AG08395 (cell line): ENCODE data around the gene NFKBIE.
A peak's percentile ranks its signal among the peaks of the same experiment; 100 is the strongest.
"Not testable (repeated sequence)": the region's sequence is repeated elsewhere in the genome, so short reads cannot be mapped to it uniquely, and the experiment has no call there.

ENCODE experiments used
- DNase-seq: peaks from one replicate; pipeline ENCODE4 v3.0.0; 2012; ENCODE audit warnings: mixed read lengths, low spot score

Gene NFKBIE

DNA sequence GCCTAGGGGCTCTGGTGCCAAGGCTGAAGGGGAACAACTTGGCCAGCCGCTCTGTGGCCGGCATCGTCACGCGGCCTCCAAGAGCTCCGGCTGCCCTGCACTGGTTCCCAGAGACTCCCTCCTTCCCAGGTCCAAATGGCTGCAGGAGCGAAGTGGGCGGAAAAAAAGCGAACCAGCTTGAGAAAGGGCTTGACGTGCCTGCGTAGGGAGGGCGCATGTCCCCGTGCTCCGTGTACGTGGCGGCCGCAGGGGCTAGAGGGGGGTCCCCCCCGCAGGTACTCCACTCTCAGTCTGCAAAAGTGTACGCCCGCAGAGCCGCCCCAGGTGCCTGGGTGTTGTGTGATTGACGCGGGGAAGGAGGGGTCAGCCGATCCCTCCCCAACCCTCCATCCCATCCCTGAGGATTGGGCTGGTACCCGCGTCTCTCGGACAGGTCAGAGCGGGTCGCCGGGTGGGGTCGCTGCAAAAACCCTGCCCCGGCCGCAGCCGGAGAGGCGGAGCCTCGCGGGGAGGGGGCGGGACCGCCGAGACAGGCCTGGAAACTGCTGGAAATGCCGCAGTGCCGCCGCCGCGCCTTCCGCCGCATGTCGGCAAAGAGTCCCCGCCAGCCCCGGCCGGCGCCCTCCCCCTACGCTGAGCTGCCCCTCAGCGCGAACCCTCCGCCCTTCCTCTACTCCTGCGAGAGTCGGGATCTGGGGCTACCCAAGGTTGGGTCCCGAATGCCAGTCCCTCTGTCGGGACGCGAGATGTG is 19.3 kb downstream of the NFKBIE start:
- peak; percentile 74 for DNase-seq

DNA sequence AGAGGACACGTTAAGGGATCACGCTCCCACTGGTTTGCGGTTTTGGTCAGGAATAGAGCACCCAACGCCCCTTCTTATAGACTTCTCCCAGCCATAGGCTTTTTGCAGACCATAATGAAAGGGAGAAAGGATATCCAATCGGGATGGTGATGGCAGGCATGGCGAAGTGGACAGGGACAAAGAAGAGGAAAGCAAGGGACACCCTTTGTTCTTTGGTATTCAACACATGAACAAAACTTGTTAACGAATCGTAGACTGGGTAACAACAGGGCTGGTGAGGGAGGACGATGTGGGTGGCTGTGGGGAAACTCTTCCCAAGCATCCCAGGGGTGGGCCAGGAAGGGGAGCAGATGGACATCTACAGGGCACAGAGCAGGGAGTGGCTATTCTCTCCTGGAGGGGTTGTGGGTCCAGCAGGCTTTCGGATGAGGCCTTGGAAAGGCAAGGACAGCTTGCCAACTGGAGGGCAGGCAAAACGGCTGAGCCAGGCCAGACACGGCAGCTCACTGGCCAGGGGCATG is 19.9 kb downstream of the NFKBIE start:
- no peak for DNase-seq

DNA sequence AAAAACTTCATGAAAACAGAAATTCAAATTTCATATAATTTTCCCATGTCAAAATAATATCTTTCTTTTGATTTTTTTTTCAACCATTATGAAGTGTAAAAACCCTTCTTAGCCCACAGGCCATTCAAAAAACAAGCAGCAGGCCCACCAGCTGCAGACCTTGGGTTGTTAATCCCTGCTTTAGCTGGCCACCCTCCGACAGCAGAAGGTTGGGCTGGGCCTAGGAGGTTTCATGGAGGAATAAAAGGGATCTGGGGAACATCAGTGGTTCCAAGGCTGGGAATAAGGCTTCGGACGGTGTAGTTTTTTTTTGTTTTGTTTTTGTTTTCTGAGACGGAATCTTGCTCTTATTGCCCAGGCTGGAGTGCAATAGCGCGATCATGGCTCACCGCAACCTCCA is 22.0 kb downstream of the NFKBIE start:
- DNase-seq = no peak

DNA sequence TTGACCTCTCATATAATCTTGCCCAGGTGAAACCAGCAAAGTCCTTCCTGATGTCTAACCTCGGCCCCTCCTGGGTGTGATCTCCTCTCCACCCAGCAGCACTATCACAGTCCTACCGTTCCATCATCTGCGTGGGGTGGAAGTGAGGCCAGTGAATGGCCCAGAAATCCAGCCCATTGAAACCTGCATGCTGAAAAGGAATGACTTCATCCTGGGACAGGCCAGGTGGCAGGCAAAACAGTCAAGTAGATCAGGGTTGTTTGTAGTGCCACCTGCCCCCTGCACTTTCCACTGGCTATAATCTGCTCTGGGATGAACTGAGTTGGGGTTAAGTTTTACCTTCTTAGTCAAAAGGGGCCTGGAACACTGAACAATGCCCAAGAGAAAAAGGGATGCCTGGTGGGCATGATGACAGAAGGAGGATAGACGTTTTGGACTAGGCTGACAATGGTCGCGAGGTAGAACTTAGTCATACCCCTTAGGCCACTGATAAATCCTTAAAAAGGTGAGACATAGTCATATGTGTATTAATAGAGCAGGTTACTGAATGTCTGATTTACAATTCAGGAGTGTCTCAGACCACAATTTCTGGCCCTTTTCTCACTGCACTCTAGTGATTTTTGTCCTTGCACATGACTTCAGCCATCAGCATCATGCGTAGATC is 26.5 kb downstream of the NFKBIE start:
- DNase-seq = no peak

DNA sequence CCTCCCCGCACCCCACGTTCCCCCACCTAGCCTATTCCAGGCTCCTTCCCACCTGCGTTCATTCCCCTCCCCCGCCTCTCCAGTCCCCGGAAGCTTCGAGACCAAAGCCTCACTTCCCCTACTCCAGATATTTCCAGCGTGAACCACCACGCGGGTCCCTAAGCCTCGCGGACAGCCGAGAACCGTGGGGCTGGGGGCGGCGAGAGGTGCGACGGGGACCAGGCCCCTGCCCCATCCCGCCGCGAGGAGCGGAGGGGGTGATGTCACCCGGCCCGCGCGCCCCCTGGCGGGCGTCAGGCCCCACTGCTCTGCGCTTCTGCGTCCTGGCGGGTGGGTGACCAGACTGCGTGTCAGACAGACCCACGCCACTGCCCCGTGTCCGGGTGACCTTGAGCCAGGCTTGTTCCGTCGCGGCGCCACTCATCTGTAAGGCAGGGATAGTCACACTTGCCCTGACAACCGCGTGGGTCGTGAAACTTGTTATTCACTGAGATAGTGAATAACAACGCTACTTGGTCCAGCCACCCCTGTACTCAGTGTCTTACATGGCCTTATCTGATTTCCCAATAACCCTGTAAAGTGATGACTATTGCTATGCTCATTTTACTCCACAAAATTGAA is 27.4 kb downstream of the NFKBIE start:
- peak; percentile 83 for DNase-seq

DNA sequence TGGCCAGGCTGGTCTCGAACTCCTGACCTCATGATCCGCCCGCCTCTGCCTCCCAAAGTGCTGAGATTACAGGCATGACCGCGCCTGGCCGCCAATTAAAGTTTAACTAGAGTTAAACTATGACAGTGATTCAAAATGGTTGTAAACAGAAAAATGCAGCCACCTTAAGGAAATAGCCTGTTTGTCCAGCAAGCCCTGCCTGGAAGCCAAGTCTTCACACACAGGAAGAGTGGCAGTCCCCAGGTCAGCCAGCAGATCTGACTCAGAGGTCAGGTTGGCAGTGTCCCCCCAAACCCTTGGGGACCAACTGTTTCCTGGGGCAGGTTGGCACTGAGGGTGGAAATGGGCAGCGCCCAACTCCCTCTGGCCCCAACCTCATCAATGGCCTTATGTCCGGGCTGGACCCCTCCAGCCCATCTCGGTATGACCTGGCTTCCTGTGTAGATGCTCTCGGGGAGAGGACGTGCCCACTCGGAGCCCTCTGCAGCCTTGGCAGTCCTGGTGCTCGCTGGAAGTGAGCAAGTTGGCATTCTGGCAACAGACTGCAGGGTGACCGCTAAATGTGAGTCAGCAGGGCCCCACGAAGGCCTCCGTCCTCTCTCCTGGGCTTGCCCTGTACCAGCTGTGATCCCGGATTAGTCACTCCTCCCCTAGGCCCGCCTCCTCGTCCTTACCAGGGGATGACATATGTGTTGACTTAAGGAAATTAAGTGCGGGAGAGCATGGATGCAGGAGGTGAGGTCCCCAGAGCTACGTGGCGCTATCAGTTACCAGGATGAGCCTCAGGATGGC is 28.1 kb downstream of the NFKBIE start:
- DNase-seq = peak; percentile 96

DNA sequence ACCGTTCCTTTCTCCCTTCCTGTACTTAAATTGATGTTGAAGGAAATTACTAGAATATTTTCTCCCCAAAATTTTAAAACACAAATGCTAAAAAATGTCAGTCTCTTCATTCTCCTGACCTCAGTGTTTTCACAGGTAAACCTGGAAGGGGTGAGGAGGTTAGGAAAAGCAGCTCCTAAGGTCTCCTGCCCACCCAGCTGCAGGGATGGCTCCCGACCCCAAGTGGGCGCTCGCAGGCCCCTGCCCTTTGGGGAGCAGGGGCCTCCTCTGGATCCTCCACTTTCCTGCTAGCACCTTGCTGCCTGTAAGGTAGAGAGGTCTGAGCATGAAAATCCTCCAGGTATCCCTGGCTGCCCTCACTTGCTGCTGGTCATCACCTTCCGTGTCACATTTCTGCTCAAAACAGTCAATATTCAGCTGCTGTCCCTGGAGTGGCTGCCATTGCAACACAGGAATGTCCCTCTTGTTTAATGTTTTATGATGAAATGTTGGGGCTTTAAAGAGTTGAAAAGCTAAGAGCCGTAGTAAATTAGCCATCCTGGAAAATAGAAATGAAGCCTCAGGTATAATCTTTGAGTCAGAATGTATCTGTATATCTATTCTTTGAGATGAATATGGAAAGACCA is 29.3 kb downstream of the NFKBIE start:
- no peak for DNase-seq

DNA sequence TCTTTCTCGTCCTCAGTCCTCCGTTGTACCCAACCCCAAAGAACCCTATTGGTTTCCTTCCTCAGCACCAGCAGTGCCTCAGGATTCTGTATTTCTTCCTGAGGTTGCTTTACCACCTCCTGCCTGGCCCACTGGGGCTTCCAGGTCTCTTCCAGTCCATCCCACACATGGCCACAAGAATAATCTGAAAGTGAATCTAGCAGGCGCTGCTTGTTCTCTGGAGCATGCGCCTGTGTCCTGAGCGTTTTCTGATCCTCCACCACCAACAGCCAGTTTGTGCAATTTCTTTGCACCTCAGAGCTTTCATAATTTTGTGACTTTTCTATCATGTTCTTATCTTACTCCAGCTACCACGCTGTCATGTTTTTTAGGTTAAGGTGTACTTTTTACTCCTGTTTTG is 30.1 kb downstream of the NFKBIE start:
- DNase-seq = no peak

DNA sequence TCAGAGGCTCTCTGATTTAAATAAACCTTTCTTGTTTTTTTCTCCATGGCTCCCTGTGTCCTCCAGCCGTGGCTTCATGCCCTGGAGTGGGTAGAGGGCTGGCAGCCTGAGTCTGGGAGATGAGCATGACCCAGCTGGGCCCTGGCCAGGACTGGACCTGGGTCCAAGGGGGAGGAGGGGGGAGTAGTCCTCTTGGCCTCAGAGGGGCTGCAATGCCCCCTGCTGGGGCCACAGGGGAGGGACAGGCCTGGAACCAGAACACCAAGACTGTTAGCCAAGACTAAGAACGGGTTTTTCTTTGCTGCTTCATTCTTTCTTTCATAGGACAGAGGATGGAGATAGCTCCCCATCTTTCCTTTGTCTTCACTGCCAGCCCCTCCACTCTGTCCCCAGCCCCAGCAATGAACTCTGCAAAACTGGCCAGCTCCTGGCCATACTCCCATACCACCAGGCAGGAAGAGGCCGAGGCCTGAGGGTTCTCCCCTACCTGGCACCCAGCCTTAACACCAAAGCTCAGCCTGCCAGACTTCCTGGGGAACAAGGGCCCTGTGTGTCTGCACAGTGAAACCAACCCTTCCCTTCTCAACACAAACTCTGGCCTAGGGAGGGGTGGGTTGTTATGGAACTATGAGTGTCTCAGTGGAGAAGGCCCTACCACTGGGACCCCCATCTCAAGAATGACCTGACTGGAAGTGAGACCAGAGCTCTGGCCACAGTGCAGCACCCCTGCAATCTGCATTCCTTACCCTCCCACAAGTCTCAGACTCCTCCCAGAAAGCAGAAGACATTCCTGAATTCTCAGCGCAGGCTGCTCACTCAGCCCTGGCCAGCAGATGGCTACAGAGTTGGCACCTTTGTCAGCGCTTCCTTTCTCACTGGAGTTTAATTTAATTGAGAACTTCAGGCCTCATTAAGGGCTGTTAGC is 31.0 kb downstream of the NFKBIE start:
- peak; percentile 82 for DNase-seq

DNA sequence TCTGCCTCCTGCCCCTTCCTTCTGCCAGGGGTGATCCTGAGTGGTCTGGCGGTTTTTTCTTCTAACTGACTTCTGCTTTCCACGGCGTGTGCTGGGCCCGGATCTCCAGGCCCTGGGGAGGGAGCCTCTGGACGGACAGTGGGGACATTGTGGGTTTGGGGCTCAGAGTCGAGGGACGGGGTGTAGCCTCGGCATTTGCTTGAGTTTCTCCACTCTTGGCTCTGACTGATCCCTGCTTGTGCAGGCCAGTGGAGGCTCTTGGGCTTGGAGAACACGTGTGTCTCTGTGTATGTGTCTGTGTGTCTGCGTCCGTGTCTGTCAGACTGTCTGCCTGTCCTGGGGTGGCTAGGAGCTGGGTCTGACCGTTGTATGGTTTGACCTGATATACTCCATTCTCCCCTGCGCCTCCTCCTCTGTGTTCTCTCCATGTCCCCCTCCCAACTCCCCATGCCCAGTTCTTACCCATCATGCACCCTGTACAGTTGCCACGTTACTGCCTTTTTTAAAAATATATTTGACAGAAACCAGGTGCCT is 31.7 kb downstream of the NFKBIE start:
- no peak for DNase-seq

DNA sequence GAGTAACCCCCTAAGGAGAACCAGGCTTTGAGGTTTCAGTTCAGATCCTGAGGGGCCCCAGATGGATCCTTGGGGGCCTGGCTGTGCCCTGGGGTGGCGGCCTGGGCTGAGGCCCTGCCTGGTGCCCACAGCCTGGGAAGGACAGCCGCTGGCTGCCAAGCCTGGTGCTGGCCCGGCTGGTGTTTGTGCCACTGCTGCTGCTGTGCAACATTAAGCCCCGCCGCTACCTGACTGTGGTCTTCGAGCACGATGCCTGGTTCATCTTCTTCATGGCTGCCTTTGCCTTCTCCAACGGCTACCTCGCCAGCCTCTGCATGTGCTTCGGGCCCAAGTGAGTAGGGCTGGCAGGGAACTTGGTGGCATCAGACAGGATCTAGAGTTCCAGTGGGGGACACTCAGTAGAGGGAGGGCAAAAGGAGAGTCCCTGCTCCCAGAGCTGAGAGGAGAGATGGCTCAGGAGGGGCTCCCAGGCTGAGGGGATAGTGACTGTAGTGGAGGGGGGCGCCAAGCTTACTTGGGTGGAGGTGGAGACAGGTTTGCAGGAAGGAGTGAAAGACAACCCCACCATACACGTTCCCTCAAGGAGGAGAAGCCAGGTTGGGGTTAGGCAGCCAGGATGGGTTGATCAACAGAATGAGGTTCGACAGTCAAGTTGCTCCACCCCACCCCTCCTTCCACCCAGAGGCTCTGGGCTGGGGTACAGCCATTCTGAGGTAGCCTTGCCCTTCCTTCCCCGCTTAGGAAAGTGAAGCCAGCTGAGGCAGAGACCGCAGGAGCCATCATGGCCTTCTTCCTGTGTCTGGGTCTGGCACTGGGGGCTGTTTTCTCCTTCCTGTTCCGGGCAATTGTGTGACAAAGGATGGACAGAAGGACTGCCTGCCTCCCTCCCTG is 32.4 kb downstream of the NFKBIE start:
- no peak for DNase-seq

DNA sequence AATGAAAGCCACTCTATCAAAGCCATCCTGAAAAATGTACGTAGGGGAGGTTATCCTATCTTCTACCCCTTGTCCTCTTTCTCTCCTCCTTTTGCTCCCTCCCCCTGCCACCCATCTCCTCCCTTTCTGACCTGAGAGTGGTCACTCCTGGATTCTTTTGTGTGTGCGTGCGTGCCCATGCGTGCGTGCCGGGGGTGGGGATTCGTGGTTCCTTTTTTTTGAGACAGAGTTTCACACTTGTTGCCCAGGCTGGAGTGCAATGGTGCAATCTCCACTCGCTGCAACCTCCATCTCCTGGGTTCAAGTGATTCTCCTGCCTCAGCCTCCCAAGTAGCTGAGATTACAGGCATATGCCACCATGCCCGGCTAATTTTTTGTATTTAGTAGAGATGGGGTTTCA is 33.9 kb downstream of the NFKBIE start:
- not testable (repeated sequence) for DNase-seq

DNA sequence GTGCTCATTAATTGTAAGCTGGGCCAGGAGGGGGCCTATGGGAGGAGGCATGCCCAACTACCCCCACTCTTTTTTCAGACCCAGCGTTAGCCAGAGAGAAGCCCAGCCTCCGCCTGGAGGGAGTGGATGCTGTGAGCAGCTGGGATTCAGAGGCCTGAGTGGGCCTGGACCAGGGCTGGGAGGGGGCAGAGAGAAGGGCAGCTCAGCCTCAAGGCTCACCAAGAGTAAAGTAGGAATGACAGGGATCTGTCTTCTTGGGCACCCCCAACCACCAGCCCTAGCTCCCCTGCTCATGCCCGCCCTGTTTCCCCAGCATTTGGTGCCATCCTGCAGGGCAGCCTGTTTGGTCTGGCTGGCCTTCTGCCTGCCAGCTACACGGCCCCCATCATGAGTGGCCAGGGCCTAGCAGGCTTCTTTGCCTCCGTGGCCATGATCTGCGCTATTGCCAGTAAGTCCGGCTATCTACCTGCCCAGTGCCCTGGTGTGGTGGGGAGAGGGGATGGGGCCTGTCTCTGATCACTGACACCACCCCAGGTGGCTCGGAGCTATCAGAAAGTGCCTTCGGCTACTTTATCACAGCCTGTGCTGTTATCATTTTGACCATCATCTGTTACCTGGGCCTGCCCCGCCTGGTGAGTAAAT is 35.2 kb downstream of the NFKBIE start:
- no peak for DNase-seq

DNA sequence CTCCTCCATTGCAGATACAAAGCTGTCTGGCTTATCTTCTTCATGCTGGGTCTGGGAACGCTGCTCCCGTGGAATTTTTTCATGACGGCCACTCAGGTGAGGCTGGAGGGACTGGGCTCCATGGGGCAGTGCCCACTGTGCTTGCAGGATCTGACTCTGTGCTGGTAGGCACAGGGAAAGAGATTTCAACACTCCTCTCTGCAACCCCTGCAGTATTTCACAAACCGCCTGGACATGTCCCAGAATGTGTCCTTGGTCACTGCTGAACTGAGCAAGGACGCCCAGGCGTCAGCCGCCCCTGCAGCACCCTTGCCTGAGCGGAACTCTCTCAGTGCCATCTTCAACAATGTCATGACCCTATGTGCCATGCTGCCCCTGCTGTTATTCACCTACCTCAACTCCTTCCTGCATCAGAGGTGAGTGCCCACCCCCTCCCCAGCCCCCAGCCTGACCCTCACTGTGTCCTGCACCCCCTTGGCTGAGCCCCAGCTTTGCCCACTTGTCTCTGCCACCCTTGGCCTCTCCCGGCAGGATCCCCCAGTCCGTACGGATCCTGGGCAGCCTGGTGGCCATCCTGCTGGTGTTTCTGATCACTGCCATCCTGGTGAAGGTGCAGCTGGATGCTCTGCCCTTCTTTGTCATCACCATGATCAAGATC is 35.8 kb downstream of the NFKBIE start:
- no peak for DNase-seq

DNA sequence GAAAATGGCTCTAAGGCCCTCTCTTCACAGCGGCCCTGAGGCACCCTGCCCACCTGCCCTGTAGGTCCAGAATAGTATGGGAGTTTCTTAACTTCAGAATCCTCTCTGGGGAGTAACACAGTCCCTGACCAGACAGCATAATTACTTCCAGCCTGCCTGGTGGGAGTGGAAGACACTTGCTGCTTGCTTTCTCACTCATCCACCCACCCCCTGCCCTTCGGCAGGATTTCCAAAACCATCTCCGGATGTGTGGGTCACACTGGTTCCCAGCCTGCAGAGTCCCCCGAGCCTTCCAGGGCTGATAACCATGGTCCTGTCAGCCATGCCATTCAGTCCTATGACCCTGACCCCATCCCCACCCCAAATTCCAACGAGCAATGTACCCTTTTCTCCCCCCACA is 36.5 kb downstream of the NFKBIE start:
- DNase-seq = no peak

DNA sequence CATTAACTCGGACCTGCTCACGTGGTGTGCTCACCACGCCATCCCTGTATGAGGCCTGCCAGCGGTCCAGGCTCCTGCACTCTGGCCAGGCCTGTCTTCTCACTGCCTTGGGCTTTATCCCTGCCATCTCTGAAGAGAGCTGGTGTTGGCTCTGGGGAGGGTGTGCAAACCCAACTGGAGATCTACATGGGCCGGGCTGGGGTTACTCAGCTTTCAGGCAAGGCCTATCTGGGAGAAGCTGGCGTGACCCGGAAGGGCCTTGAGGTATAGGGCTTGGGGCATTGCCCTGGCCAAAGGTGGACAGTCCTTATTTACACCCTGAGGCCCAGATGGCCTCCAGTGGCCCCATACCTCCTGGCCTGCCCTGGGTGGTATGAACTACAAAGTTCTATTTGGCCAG is 36.9 kb downstream of the NFKBIE start:
- no peak for DNase-seq

DNA sequence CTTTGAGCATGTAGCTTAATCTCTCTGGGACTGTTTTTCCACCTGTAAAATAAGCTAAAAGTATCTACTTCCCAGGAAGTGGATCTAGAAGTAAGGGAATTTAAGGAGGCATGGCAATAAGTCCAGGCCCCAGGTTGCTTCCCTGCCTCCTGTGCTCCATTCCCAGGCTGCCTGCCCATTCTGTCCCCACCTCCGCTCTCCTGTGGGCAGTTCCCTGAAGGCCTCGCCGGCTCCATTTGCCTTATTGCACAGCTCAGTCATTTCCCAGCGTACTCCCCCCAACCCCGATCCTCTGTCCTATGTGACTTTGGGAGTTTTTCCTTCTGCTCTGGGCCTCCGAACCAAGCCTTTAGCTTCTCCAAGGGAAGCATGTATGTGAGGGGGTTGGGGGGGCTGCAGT is 37.3 kb downstream of the NFKBIE start:
- DNase-seq = no peak

DNA sequence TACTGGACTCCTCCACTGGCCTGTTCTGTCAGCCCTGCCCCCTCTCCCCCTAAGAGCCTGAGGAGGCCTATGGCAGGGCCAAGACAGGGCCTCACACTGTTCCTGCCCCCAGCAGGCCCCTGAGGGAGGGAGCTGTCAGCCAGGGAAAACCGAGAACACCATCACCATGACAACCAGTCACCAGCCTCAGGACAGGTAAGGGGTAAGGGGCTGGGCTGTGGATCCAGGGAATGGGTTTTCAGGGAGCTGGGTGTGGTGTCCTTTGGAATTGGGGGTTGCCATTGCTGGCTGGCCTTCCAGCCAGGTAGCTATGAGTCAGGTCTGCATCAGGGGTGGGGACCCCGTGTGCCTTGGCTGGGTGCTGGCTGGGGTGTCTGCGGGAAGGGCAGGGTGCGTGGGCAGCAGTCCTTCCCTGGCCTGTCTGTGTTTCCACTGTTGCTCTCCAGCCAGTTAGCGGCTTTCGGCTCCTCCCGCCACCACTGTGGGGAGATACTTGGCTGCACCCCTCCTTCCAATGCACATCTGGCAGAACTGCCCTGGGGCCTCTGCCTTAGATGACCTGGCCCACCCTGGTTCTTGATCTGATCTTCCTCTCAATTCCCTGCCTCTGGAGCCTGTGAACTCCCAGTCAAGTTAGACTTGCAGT is 38.1 kb downstream of the NFKBIE start:
- DNase-seq = no peak
